Superior temporal gyrus (tissue), 1 donor: ENCODE results near the gene HNRNPAB.

Experiments
- DNase-seq: peaks from one replicate; pipeline ENCODE4 v3.0.0-alpha.2; 2016; ENCODE audit errors: extremely low spot score

Gene HNRNPAB

DNA sequence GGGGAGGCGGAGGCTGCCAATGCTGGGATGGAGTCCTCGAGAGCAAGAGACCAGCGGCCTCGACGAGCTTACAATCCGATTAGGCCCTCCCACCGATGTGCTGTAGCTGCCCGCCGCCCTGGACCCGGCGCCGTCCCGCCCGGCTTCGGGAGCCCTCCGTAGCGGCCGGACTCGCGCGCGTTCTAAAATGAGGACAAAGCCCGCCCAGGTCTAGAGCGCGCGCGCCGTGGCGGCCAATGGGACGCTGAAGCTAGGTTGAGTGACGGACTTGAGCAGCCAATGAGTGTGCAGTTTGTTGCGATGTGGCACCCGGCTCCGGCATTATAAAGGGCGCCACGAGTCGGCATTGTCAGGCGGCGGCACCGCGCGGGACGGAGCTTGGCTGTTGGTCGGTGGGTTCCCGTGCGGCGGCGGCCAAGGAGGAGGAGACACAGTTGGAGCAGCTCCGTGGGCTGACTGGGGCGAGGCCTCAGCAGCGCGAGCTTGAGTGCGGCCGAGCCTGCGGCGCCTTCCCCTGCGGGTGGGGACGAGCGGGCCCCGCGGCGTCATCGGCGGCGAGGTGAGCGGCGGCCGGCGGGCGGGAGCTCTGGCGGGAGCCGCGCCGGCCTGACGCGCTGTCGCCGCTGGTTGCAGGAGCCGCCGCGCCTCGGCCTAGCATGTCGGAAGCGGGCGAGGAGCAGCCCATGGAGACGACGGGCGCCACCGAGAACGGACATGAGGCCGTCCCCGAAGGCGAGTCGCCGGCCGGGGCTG is at the start of gene HNRNPAB:
TSS of gene HNRNPAB (plus strand) at position 352 of the 753 bp plus-strand sequence. CDS start at position 657, 305 bp downstream.
- peak; percentile 99 for DNase-seq

DNA sequence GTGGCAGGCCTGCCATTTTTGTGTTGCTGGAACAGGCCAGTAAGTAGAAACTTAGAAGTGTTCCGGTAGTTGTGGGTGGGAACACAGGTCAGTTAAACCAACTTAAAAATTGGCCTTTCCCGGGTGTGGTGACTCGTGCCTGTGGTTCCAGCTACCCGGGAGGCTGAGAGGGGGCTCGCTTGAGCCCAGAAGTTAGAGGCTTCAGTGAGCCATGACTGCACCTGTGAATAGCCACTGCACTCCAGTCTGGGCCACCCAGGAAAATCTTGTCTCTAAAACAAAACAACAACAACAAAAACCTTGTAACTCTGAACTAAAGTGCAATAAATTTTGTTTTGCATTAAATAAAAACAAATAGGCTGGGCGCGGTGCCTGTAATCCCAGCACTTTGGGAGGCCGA is 49.3 kb upstream of the HNRNPAB start:
- no peak for DNase-seq

DNA sequence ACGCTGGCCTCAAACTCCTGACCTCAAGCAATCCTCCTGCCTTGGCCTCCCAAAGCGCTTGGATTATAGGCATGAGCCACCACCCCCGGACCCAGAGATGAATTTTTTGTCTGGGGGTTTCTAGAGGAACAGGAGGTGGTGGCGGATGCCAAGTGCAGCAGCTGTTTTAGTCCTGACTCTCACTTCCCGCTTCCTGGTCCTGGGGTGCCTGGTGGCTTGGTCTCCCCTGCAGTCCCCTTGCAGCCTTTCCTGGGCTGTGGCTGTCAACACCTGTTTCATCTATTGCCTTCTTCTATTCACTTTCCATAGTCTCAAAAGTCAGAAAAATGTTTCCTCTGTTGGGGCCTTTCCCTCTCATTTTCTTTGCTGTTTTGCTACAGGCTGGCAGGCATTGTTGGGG is 44.2 kb upstream of the HNRNPAB start:
- DNase-seq = no peak

DNA sequence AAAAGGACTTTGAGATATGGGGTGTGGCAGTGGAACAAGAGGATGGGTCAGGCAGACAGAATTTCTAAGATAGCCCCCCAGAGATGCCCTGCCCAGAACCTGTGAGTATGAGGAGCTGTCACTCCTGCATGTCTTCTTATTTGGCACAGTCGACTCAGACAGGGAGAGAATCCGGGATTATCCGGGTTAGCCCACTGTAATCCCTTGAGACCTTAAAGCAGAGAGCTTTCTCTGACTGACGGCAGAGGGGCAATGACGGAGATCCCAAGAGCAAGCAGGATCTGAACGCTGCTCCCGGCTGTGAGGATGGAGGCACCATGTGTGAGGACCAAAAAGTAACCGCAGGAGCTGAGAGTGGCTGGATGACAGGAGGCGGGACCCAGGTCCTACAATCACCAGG is 41.9 kb upstream of the HNRNPAB start:
- DNase-seq = no peak

- peak; percentile 87 for DNase-seq
Measured at GRCh38 chr5:178163772-178164735, 40.3 kb upstream of the HNRNPAB start.

DNA sequence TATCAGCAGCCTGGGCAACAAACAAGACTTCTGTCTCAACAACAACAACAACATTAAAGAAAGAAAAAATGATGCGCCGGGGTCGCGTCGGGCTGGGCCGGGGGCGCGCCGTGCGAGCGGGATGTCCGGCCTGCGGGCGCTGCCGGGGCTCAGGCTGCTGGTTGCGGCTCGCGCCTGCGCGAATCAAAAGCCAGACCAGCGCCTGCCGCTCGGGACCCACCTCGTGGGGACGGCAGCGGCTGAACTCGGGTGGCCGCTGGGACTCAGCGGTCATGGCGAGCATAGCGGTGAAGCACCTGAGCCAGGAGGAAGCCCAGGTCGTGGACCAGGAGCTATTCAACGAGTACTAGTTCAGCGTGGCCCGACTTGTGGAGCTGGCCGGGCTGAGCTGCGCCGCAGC is 38.8 kb upstream of the HNRNPAB start:
- DNase-seq = no peak

DNA sequence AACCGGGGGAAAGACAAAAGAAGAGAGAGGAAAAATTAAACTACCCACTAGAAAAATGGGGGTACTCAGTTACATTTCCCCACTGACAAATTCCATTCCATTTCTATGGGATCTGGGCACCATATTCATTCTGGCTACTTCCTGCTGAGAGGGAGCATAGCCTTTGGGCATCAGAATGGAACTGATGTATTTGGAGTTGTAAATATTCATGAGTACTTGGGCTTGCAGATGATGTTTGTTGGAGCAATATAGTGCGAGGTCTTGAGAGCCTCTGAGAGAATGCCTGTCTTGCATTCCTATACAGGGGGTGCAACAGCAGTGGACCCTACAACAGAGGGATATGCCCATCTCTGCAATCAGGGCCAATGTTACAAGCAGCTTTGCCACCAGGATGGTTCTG is 33.9 kb upstream of the HNRNPAB start:
- no peak for DNase-seq

- no peak for DNase-seq
Measured at GRCh38 chr5:178174456-178174855, 29.9 kb upstream of the HNRNPAB start.

DNA sequence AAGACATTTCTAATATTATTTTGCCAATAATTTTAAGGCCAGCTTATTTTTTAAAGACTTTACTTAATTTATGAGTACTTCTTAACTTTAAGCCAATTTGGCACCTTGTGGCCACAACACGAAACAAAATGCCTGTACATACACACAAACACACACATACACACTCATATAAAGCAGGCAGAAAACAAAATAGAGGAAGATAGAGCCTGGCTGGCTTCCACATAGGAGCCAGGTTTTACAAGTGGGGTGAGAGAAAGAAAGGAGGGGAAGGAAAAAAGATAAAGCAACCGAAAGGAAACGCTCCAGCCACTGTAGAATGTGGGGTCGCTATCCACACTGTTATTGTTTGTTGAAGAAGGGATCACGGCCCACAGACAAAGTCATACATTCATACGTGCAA is 27.5 kb upstream of the HNRNPAB start:
- DNase-seq = no peak

- DNase-seq = no peak
Measured at GRCh38 chr5:178177569-178177968, 26.8 kb upstream of the HNRNPAB start.

DNA sequence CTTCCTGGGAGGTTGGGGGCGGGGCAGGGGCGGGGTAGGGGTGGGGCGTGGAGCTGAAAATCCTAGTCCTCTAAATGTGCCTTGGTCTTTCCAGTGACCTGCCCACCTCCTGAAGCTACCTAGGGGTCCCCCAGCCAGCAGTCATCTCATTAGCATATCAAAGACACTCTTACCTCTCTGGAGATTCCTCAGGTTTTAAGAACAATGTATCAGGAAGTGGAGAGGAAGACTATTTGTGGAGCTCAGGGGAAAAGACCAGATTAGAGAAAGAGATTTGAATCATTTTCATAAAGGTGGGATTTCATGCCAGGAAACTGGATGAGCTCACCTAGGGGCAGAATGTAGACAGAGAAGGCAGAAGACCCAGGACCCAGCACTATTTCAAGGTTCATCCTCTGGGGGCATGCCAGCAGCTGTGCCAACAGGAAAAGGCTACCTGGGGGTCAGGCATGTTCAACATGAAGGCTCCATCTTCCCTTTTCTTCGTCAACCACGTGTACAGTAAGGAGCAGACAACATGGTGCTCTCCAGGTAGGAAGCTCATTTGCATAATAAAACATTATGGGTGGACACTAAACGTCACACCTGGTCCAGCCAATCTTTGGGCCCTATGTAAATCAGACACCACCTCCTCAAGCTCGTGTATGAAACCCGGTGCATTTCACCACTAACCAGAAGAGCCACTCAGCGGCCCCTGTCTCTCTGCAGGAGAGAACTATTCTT is 24.0 kb upstream of the HNRNPAB start:
- no peak for DNase-seq

- DNase-seq = no peak
Measured at GRCh38 chr5:178182158-178182876, 22.0 kb upstream of the HNRNPAB start.

DNA sequence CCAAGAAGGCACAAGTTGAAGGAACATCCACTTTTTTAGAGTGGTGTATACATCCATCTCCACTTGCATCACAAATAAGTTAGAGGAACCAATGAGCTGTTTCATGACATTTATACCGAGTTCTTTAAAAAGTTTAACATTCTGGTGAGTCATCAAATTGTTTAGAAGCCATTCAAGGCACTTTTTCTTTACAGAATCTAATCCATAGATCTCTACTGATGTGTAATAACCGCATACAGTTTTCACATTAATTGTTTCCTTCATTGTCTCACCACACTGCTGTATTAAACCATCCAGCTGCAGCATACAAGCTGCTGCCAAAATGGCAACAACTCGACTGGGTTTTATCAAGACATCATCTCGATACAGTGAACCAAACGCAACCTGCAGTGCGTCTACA is 17.9 kb upstream of the HNRNPAB start:
- no peak for DNase-seq

- DNase-seq = no peak
Measured at GRCh38 chr5:178187014-178187413, 17.3 kb upstream of the HNRNPAB start, which contains the start of gene GMCL2. Gene GMCL2 (minus strand): TSS chr5:178187371. CDS start chr5:178187299, 72 bp downstream.

DNA sequence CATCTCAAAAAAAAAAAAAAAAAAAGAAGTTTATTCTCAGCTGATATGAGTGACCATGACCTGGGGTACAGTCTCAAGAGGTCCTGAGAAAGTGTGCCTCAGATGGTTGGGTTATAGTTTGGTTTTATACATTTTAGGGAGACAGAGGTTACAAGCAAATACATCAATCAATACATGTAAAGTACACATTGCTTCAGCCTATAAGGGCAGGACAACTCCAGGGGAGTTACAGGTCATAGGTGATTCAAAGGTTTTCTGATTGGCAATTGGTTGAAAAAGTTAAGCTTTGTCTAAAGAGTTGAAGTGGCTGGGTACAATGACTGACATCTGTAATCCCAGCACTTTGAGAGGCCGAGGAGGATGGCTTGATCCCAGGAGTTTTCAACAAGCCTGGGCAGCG is 14.9 kb upstream of the HNRNPAB start:
- no peak for DNase-seq

DNA sequence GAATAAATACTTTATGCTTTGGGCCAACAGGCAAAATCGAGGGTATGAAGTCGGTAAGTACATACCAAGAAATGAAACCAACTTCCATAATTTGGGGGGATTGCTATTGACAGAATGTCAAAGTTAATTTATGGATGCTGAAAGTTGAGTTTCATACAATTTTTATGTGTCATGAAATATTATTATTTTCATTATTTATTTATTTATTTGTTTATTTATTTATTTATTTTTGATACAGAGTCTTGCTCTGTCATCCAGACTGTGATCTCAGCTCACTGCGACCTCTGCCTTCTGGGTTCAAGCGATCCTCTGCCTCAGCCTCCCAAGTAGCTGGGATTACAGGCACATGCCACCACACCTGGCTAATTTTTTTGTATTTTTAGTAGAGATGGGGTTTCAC is 12.7 kb upstream of the HNRNPAB start:
- no peak for DNase-seq

- no peak for DNase-seq
Measured at GRCh38 chr5:178192244-178192643, 12.1 kb upstream of the HNRNPAB start.

- DNase-seq = no peak
Measured at GRCh38 chr5:178192787-178193186, 11.5 kb upstream of the HNRNPAB start.

DNA sequence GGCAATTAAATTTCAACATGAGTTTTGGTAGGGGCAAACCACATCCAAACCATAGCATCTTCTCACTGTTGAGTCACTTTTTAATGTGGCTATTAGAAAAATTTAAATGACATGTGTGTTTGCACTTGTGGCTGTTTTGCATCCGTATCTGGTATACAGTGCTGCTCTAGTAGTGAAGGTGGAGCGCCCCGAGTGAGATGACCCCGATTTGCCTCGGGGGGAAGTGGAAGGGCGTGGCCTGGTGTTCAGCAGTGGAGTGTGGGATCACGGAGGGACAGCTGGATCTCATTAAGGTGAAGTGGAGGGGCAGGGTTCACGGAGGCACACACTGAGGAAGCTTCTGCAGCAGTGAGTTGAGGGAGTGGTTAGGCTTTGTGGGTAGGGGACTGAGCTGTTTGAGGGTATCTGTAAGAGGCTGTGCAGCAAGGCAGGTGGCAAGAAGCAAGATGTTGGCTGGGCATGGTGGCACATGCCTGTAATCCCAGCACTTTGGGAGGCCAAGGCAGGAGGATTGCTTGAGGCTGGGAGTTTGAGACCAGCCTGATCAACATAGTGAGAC is 11.0 kb upstream of the HNRNPAB start:
- no peak for DNase-seq

DNA sequence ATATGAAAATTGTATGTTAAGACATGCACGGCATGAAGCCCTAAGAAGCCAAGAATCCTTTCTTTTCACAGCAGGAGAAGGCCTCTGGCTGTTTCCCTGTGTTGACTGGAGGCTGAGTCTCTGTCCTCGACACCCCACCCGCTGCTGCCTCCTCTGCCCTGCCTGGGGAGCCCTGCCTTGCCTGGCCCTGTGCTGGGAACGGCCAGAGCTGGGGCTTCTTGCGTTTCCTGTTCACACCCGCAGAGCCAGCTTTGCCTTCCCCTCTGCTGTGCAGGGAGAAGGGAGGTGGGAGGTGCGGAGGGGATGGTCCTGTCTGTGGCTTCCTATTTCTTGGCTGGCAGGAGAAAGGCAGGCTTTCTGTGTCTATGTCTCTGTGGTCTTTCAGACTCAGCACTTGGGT is 10.3 kb upstream of the HNRNPAB start:
- no peak for DNase-seq

- DNase-seq = no peak
Measured at GRCh38 chr5:178196281-178196812, 8.0 kb upstream of the HNRNPAB start.
